ENCODE data around the gene CRY2.
"Not testable (repeated sequence)": the region's sequence is repeated elsewhere in the genome, so short reads cannot be mapped to it uniquely, and the experiment has no call there.

Gene CRY2

GRCh38 chr11:45902452-45903380, 55.4 kb downstream of the CRY2 start:
- no peak for DNase-seq
- TF ChIP-seq CTCF (IDR thresholded peaks at IDR 0.05; ENCODE audit: low read depth, low read length), result no peak
- no peaks in the 10 kb centered on the region for H3K9me3 ChIP-seq (ENCODE audit: severe bottlenecking)
- peaks cover 57% of the 10 kb centered on the region for H3K36me3 ChIP-seq
- no peaks in the 10 kb centered on the region for H3K27me3 ChIP-seq (ENCODE audit: insufficient read depth, low read depth, severe bottlenecking)
- H3K4me3 ChIP-seq (ENCODE audit: low read depth, low read length), result no peak overlapping the region
- no peak overlapping the region for H3K27ac ChIP-seq

- Histone ChIP-seq H3K27me3 (ENCODE audit: insufficient read depth, low read depth, severe bottlenecking) (no peaks in the 10 kb centered on the region), H3K9me3 (ENCODE audit: severe bottlenecking) (no peaks in the 10 kb centered on the region), H3K4me3 (ENCODE audit: low read depth, low read length) (no peak overlapping the region), H3K36me3 (peaks cover 55% of the 10 kb centered on the region), H3K27ac (no peak overlapping the region)
- TF ChIP-seq CTCF (IDR thresholded peaks at IDR 0.05; ENCODE audit: low read depth, low read length), result no peak
- DNase-seq, result no peak
Observed at GRCh38 chr11:45904309-45904915, 57.1 kb downstream of the CRY2 start.

GRCh38 chr11:45905095-45905494, 57.8 kb downstream of the CRY2 start:
- Histone ChIP-seq H3K9me3 (ENCODE audit: severe bottlenecking) (no peaks in the 10 kb centered on the region), H3K36me3 (peaks cover 58% of the 10 kb centered on the region), H3K4me3 (ENCODE audit: low read depth, low read length) (no peak overlapping the region), H3K27me3 (ENCODE audit: insufficient read depth, low read depth, severe bottlenecking) (no peaks in the 10 kb centered on the region), H3K27ac (no peak overlapping the region)
- no peak for TF ChIP-seq CTCF (IDR thresholded peaks at IDR 0.05; ENCODE audit: low read depth, low read length)
- DNase-seq, result no peak

- not testable (repeated sequence) for DNase-seq; H3K27me3 ChIP-seq (ENCODE audit: insufficient read depth, low read depth, severe bottlenecking); H3K4me3 ChIP-seq (ENCODE audit: low read depth, low read length); H3K27ac ChIP-seq; H3K9me3 ChIP-seq (ENCODE audit: severe bottlenecking)
- H3K36me3 ChIP-seq, result peaks cover 58% of the 10 kb centered on the region
Observed at GRCh38 chr11:45905576-45905975, 58.3 kb downstream of the CRY2 start.

GRCh38 chr11:45906096-45906682, 58.9 kb downstream of the CRY2 start:
- peaks cover 60% of the 10 kb centered on the region for H3K36me3 ChIP-seq
- H3K9me3 ChIP-seq (ENCODE audit: severe bottlenecking), result no peaks in the 10 kb centered on the region
- DNase-seq, result no peak
- no peak overlapping the region for H3K4me3 ChIP-seq (ENCODE audit: low read depth, low read length)
- TF ChIP-seq CTCF (IDR thresholded peaks at IDR 0.05; ENCODE audit: low read depth, low read length), result no peak
- no peaks in the 10 kb centered on the region for H3K27me3 ChIP-seq (ENCODE audit: insufficient read depth, low read depth, severe bottlenecking)
- no peak overlapping the region for H3K27ac ChIP-seq

- no peak within 1 kb of the TSS for H3K4me3 ChIP-seq (ENCODE audit: low read depth, low read length)
- DNase-seq, result no peak
- peaks cover 56% of the 10 kb centered on the region for H3K36me3 ChIP-seq
- no peaks in the 10 kb centered on the region for H3K9me3 ChIP-seq (ENCODE audit: severe bottlenecking)
- no peak for TF ChIP-seq CTCF (IDR thresholded peaks at IDR 0.05; ENCODE audit: low read depth, low read length)
- peak within 1 kb of the TSS; percentile 42; the same call in 1 of the 2 replicates for H3K27ac ChIP-seq
- H3K27me3 ChIP-seq (ENCODE audit: insufficient read depth, low read depth, severe bottlenecking), result no peaks in the 10 kb centered on the region
Observed at GRCh38 chr11:45906965-45907611, 59.8 kb downstream of the CRY2 start, which contains the start of gene FREY1. Gene FREY1 (minus strand): TSS chr11:45907271. CDS start chr11:45907245, 26 bp downstream.

All from WERI-Rb-1 (cell line).